HepG2 (cell line): ENCODE data around the gene RBP5. TPM values are rescaled to one million over a fixed set of nuclear protein-coding genes. Genes with fewer than 3 reads are reported as not detected.
A peak's percentile ranks its signal among the peaks of the same experiment; 100 is the strongest.

ENCODE experiments used
- FOXO4 ChIP-seq: sonication (generic); formaldehyde crosslinking; conservative IDR thresholded peaks from 2 replicates; pipeline ENCODE4 v1.8.1; 2023; ENCODE audit warnings: missing genetic modification reagents
- GLI4 ChIP-seq: sonication (generic); formaldehyde crosslinking; IDR thresholded peaks from 2 replicates; pipeline ENCODE4 v1.5.1; 2020; ENCODE audit warnings: missing genetic modification reagents, mild to moderate bottlenecking, moderate library complexity, borderline replicate concordance
- KLF15 ChIP-seq: sonication (generic); formaldehyde crosslinking; IDR thresholded peaks from 2 replicates; pipeline ENCODE4 v1.8.1; 2023; ENCODE audit warnings: borderline replicate concordance, mild to moderate bottlenecking, inconsistent platforms, missing genetic modification reagents, mixed read lengths
- MXD3 ChIP-seq: IDR thresholded peaks from 2 replicates; pipeline ENCODE4 v1.6.1; 2016; ENCODE audit warnings: mild to moderate bottlenecking, missing biosample characterization, missing genetic modification reagents
- NFIB ChIP-seq: sonication (generic); formaldehyde crosslinking; IDR thresholded peaks from 2 replicates; pipeline ENCODE4 v1.9.0; 2021; ENCODE audit warnings: missing genetic modification reagents, mild to moderate bottlenecking, borderline replicate concordance
- PATZ1 ChIP-seq: sonication (generic); formaldehyde crosslinking; IDR thresholded peaks from 2 replicates; pipeline ENCODE4 v1.4.0; 2020; ENCODE audit warnings: missing genetic modification reagents
- RNF2 ChIP-seq: fragments of 450-650 bp; conservative IDR thresholded peaks from 2 replicates; pipeline ENCODE4 v1.6.1; 2016; ENCODE audit warnings: low read depth
- SIN3B ChIP-seq: fragments of 150-350 bp; IDR thresholded peaks from 2 replicates; pipeline ENCODE4 v1.6.1; 2014; ENCODE audit warnings: low read length
- SMAD9 ChIP-seq: sonication (generic); formaldehyde crosslinking; IDR thresholded peaks from 2 replicates; pipeline ENCODE4 v1.5.1; 2020; ENCODE audit warnings: mild to moderate bottlenecking, missing genetic modification reagents
- TMF1 ChIP-seq: sonication (generic); formaldehyde crosslinking; IDR thresholded peaks from 2 replicates; pipeline ENCODE4 v1.8.1; 2022; ENCODE audit warnings: low read depth, missing genetic modification reagents
- ZBTB1 ChIP-seq: sonication (generic); formaldehyde crosslinking; IDR thresholded peaks from 2 replicates; pipeline ENCODE4 v1.4.0; 2020; ENCODE audit warnings: missing genetic modification reagents, borderline replicate concordance
- ZFP82 ChIP-seq: sonication (generic); formaldehyde crosslinking; IDR thresholded peaks from 2 replicates; pipeline ENCODE4 v1.5.1; 2020; ENCODE audit warnings: mild to moderate bottlenecking, missing genetic modification reagents, borderline replicate concordance
- ZMYM4 ChIP-seq: sonication (generic); formaldehyde crosslinking; IDR thresholded peaks from 2 replicates; pipeline ENCODE4 v1.8.1; 2023; ENCODE audit warnings: mild to moderate bottlenecking, missing genetic modification reagents
- ZNF253 ChIP-seq: sonication (generic); formaldehyde crosslinking; IDR thresholded peaks from 2 replicates; pipeline ENCODE4 v1.8.0; 2022; ENCODE audit warnings: mild to moderate bottlenecking, missing genetic modification reagents, borderline replicate concordance
- ZNF280B ChIP-seq: sonication (generic); formaldehyde crosslinking; IDR thresholded peaks from 2 replicates; pipeline ENCODE4 v1.5.0; 2020; ENCODE audit warnings: missing genetic modification reagents, mild to moderate bottlenecking, borderline replicate concordance
- ZNF296 ChIP-seq: sonication (generic); formaldehyde crosslinking; conservative IDR thresholded peaks from 2 replicates; pipeline ENCODE4 v1.5.0; 2020; ENCODE audit warnings: mild to moderate bottlenecking, missing genetic modification reagents
- ZNF496 ChIP-seq: sonication (generic); formaldehyde crosslinking; IDR thresholded peaks from 2 replicates; pipeline ENCODE4 v1.8.1; 2023; ENCODE audit warnings: mild to moderate bottlenecking, moderate library complexity, missing genetic modification reagents; ENCODE audit not compliant: insufficient replicate concordance
- ZNF563 ChIP-seq: sonication (generic); formaldehyde crosslinking; IDR thresholded peaks from 2 replicates; pipeline ENCODE4 v1.8.0; 2022; ENCODE audit warnings: mild to moderate bottlenecking, moderate library complexity, missing genetic modification reagents
- ZNF709 ChIP-seq: sonication (generic); formaldehyde crosslinking; IDR thresholded peaks from 2 replicates; pipeline ENCODE4 v1.5.0; 2020; ENCODE audit warnings: mild to moderate bottlenecking, missing genetic modification reagents
- ZNF816 ChIP-seq: sonication (generic); formaldehyde crosslinking; IDR thresholded peaks from 2 replicates; pipeline ENCODE4 v1.8.0; 2022; ENCODE audit warnings: missing genetic modification reagents, mild to moderate bottlenecking, borderline replicate concordance
- ZNF841 ChIP-seq: sonication (generic); formaldehyde crosslinking; IDR thresholded peaks from 2 replicates; pipeline ENCODE4 v1.8.1; 2023; ENCODE audit warnings: missing genetic modification reagents, borderline replicate concordance
- ZSCAN31 ChIP-seq: sonication (generic); formaldehyde crosslinking; IDR thresholded peaks from 2 replicates; pipeline ENCODE4 v1.5.0; 2020; ENCODE audit warnings: low read depth, mild to moderate bottlenecking, missing genetic modification reagents
- polyA plus RNA-seq, 8 experiments: library from polyadenylated mRNA; depleted of rRNA in 3 of 8; stranded (reverse) in 7 of 8; unstranded in 1 of 8; fragments of >200 nt; fragmentation: Illumina TruSeq in 4 of 8; extraction: Trizol in 4 of 8; gene quantifications; 2 replicates each; pipeline versions ENCODE4 v1.2.1 to v1.2.3, GENCODE V29; 2011 to 2016; ENCODE audit warnings: low read depth in 4 of 8, missing spikeins in 1 of 8, mixed read lengths in 1 of 8; ENCODE audit not compliant: insufficient read depth in 1 of 8
- total RNA-seq, 5 experiments: library from RNA; depleted of rRNA; stranded (reverse); fragments of >200 nt; fragmentation: Illumina TruSeq; extraction: Trizol; gene quantifications; 2 replicates each; pipeline ENCODE4 v1.2.3, GENCODE V29; 2016; ENCODE audit warnings: low read depth in 1 of 5

RBP5 gene
- total and polyA plus RNA-seq, 2 of the 13 experiments (the other 11 are each of a cell fraction or from before 2014, with no cell fraction given), result 13.8 to 19.8 TPM

- TF ChIP-seq ZNF563, result peak; percentile 75; the same call in 1 of the 2 replicates
- no peak; the same call in 1 of the 2 replicates for TF ChIP-seq ZSCAN31 (CRISPR knock-in tag)
- no peak for TF ChIP-seq ZNF296 (CRISPR knock-in tag)
- no peak for TF ChIP-seq SMAD9
- no peak for TF ChIP-seq FOXO4 (CRISPR knock-in tag)
- TF ChIP-seq ZNF496 (CRISPR knock-in tag), result no peak
- 0 out of 2 replicates have a peak, but pooled peaks have one; percentile 38 for TF ChIP-seq ZNF816 (CRISPR knock-in tag)
- TF ChIP-seq SIN3B, result no peak
- TF ChIP-seq ZNF280B (CRISPR knock-in tag), result peak; percentile 48; the same call in 1 of the 2 replicates
- no peak for TF ChIP-seq ZBTB1 (CRISPR knock-in tag)
- TF ChIP-seq RNF2, result no peak
- TF ChIP-seq GLI4 (CRISPR knock-in tag), result no peak
- TF ChIP-seq TMF1, result peak; percentile 66; the same call in 1 of the 2 replicates
- 0 out of 2 replicates have a peak, but pooled peaks have one; percentile 18 for TF ChIP-seq KLF15 (CRISPR knock-in tag)
- TF ChIP-seq ZNF709 (CRISPR knock-in tag), result 0 out of 2 replicates have a peak, but pooled peaks have one; percentile 70
- peak; percentile 96 for TF ChIP-seq PATZ1 (CRISPR knock-in tag)
- no peak for TF ChIP-seq ZNF841 (CRISPR knock-in tag)
- peak; percentile 82 for TF ChIP-seq ZMYM4 (CRISPR knock-in tag)
- peak; percentile 47; the same call in 1 of the 2 replicates for TF ChIP-seq ZFP82 (CRISPR knock-in tag)
- TF ChIP-seq NFIB (CRISPR knock-in tag), result no peak
- peak; percentile 78; the same call in 1 of the 2 replicates for TF ChIP-seq ZNF253 (CRISPR knock-in tag)
- TF ChIP-seq MXD3, result peak; percentile 74; the same call in 1 of the 2 replicates
These were observed 20.5 kb downstream of the RBP5 start (continued) for GRCh38 chr12:7108003-7108795.
